Right ventricle myocardium superior (tissue), 1 donor: ENCODE data around the gene RNF212. TPM values are rescaled to one million over a fixed set of nuclear protein-coding genes. Genes with fewer than 3 reads are reported as not detected.

Source experiments
- ATAC-seq: fragments of 200-7000 bp; cut with Tn5 transposase; one replicate; pipeline ENCODE4 v1.9.1; 2020; ENCODE audit warnings: mild to moderate bottlenecking; ENCODE audit not compliant: poor library complexity
- DNase-seq: peaks from one replicate; pipeline ENCODE4 v3.0.0-alpha.2; 2020
- intact Hi-C: fragments of 100-400 bp; cut with DNase I; formaldehyde crosslinking; loops from one replicate; pipeline ENCODE4 v1.11.2; 2022
- total RNA-seq: library from RNA; stranded (reverse); fragmentation: NEBNext Ultra II Directional; extraction: Animal tissue kit (Norgen Biotek cat#: 25700); gene quantifications from one replicate; pipeline ENCODE4 v1.2.1, GENCODE V29; 2021
- donor health status: DM: no; HTN: yes; CAD: no; lungs with severe emphysema.

RNF212 gene
- total RNA-seq, 1 donor from 2014 or later = 0.30 TPM

GRCh38 chr4:1078490-1078889 is 34.9 kb downstream of the RNF212 start:
- intact Hi-C loops = no loop called here
- no peak for ATAC-seq

GRCh38 chr4:1077711-1078477 is 35.5 kb downstream of the RNF212 start:
- no peak for DNase-seq
- ATAC-seq = no peak
- intact Hi-C loops = no loop called here

More at GRCh38 chr4:1078490-1078889, 34.9 kb downstream of the RNF212 start:
- DNase-seq = no peak

GRCh38 chr4:1075809-1076699 is 37.3 kb downstream of the RNF212 start:
- DNase-seq (no peak), ATAC-seq (no peak)
- intact Hi-C loops = no loop called here

GRCh38 chr4:1075225-1075624 is 38.1 kb downstream of the RNF212 start:
- intact Hi-C loops = no loop called here
- DNase-seq = no peak
- ATAC-seq = no peak

GRCh38 chr4:1074077-1074476 is 39.3 kb downstream of the RNF212 start:
- DNase-seq (no peak), ATAC-seq (no peak)
- intact Hi-C loops = no loop called here

- ATAC-seq (peak; percentile 58), DNase-seq (no peak)
Observed at GRCh38 chr4:1072830-1073446, 40.4 kb downstream of the RNF212 start.

GRCh38 chr4:1069394-1069793 is 44.0 kb downstream of the RNF212 start:
- intact Hi-C loops = no loop called here
- no peak for ATAC-seq

More at GRCh38 chr4:1072830-1073446, 40.4 kb downstream of the RNF212 start:
- intact Hi-C loops = no loop called here

GRCh38 chr4:1065732-1066131 is 47.6 kb downstream of the RNF212 start:
- no peak for ATAC-seq
- intact Hi-C loops = no loop called here
- no peak for DNase-seq

More at GRCh38 chr4:1069394-1069793, 44.0 kb downstream of the RNF212 start:
- no peak for DNase-seq

GRCh38 chr4:1062419-1062818 is 50.9 kb downstream of the RNF212 start:
- no peak for DNase-seq
- intact Hi-C loops = no loop called here
- no peak for ATAC-seq

- ATAC-seq (no peak), DNase-seq (no peak)
- intact Hi-C loops = no loop called here
Observed at GRCh38 chr4:1061760-1062159, 51.6 kb downstream of the RNF212 start.

GRCh38 chr4:1061056-1061700 is 52.2 kb downstream of the RNF212 start:
- ATAC-seq (no peak), DNase-seq (no peak)
- intact Hi-C loops = no loop called here

- DNase-seq = no peak
- no peak for ATAC-seq
- intact Hi-C loops = no loop called here
Observed at GRCh38 chr4:1060621-1061020, 52.7 kb downstream of the RNF212 start.

GRCh38 chr4:1060121-1060520 is 53.2 kb downstream of the RNF212 start:
- intact Hi-C loops = no loop called here
- ATAC-seq (no peak), DNase-seq (no peak)

GRCh38 chr4:1058997-1059665 is 54.2 kb downstream of the RNF212 start:
- DNase-seq (no peak), ATAC-seq (no peak)
- intact Hi-C loops = no loop called here

- intact Hi-C loops = no loop called here
- DNase-seq (no peak), ATAC-seq (peak; percentile 81)
Observed at GRCh38 chr4:1058198-1058996, 55.0 kb downstream of the RNF212 start.

GRCh38 chr4:1057403-1057745 is 56.0 kb downstream of the RNF212 start:
- intact Hi-C loops = no loop called here
- ATAC-seq (no peak), DNase-seq (no peak)

GRCh38 chr4:1056671-1057402 is 56.5 kb downstream of the RNF212 start:
- no peak for DNase-seq
- intact Hi-C loops = no loop called here
- no peak for ATAC-seq
